ENCODE measurements around the gene AP3D1. TPM values are rescaled to one million over a fixed set of nuclear protein-coding genes. Genes with fewer than 3 reads are reported as not detected.

The AP3D1 gene
- total RNA-seq, 3 donors from 2014 or later, result 53.6 to 68.5 (median 54.0) TPM

DNA sequence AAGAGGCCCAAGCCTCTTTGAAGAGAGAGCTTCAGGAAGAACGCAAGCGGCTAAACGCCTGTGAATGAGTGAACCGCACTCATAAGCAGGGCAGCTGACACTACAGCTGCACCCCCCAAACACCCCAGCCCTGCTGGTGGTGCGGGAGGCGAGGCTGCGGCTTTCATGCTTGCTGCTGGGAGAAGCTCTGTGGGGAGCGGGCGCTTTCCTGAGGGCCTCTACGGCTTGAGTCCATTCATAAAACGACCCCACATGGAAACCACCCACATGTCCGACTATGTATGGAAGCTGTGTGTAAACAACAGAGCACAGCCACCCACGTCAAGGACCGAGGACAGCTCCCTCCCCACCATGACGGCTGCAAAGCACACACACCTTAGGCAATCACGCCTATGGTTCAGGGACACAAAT, 5.5 kb downstream of the AP3D1 start:
- intact Hi-C loops (cut with DNase I; ENCODE audit: low total_unique reads), result no loop called here
- TF ChIP-seq, protein P1, sequence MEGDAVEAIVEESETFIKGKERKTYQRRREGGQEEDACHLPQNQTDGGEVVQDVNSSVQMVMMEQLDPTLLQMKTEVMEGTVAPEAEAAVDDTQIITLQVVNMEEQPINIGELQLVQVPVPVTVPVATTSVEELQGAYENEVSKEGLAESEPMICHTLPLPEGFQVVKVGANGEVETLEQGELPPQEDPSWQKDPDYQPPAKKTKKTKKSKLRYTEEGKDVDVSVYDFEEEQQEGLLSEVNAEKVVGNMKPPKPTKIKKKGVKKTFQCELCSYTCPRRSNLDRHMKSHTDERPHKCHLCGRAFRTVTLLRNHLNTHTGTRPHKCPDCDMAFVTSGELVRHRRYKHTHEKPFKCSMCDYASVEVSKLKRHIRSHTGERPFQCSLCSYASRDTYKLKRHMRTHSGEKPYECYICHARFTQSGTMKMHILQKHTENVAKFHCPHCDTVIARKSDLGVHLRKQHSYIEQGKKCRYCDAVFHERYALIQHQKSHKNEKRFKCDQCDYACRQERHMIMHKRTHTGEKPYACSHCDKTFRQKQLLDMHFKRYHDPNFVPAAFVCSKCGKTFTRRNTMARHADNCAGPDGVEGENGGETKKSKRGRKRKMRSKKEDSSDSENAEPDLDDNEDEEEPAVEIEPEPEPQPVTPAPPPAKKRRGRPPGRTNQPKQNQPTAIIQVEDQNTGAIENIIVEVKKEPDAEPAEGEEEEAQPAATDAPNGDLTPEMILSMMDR (IDR thresholded peaks at IDR 0.05), result no peak
- no peak for TF ChIP-seq POLR2AphosphoS5 (IDR thresholded peaks at IDR 0.05)
- TF ChIP-seq POLR2A (IDR thresholded peaks at IDR 0.05), result no peak
- peaks cover 0 to 8% of the 10 kb centered on the region in 2 donors for H3K4me1 ChIP-seq
- H3K27me3 ChIP-seq, result no peaks in the 10 kb centered on the region
- no peaks in the 10 kb centered on the region for H3K9me3 ChIP-seq
- H3K4me3 ChIP-seq, result no peak overlapping the region
- no peak overlapping the region for H3K27ac ChIP-seq
- no peaks in the 10 kb centered on the region for H3K36me3 ChIP-seq
- DNase-seq (ENCODE audit: low spot score in 2 of 2), result no peak

GRCh38 chr19:2144190-2144589, 7.2 kb downstream of the AP3D1 start:
- Histone ChIP-seq H3K36me3 (no peaks in the 10 kb centered on the region), H3K27ac (no peak overlapping the region), H3K4me1 (no peaks in the 10 kb centered on the region), H3K4me3 (no peak overlapping the region), H3K27me3 (no peaks in the 10 kb centered on the region), H3K9me3 (no peaks in the 10 kb centered on the region)
- no peak for DNase-seq (ENCODE audit: low spot score in 2 of 2)
- intact Hi-C loops (cut with DNase I; ENCODE audit: low total_unique reads), result no loop called here
- TF ChIP-seq POLR2AphosphoS5 (IDR thresholded peaks at IDR 0.05) (no peak), POLR2A (IDR thresholded peaks at IDR 0.05) (no peak)
- TF ChIP-seq, protein P1 (IDR thresholded peaks at IDR 0.05), result no peak

- no peaks in the 10 kb centered on the region for H3K36me3 ChIP-seq
- H3K4me3 ChIP-seq, result no peak overlapping the region
- no peaks in the 10 kb centered on the region for H3K9me3 ChIP-seq
- TF ChIP-seq POLR2AphosphoS5 (IDR thresholded peaks at IDR 0.05) (no peak), POLR2A (IDR thresholded peaks at IDR 0.05) (no peak)
- TF ChIP-seq, protein P1 (IDR thresholded peaks at IDR 0.05), result no peak
- no peak overlapping the region for H3K27ac ChIP-seq
- H3K27me3 ChIP-seq, result no peaks in the 10 kb centered on the region
- intact Hi-C loops (cut with DNase I; ENCODE audit: low total_unique reads), result no loop called here
- no peaks in the 10 kb centered on the region for H3K4me1 ChIP-seq
- no peak for DNase-seq (ENCODE audit: low spot score in 2 of 2)
Observed at GRCh38 chr19:2142173-2142829, 9.1 kb downstream of the AP3D1 start.

- Histone ChIP-seq H3K27me3 (no peaks in the 10 kb centered on the region), H3K36me3 (no peaks in the 10 kb centered on the region), H3K4me1 (no peaks in the 10 kb centered on the region), H3K9me3 (no peaks in the 10 kb centered on the region), H3K4me3 (no peak overlapping the region), H3K27ac (no peak overlapping the region)
- TF ChIP-seq, protein P1 (IDR thresholded peaks at IDR 0.05), result no peak
- TF ChIP-seq POLR2A (IDR thresholded peaks at IDR 0.05) (no peak), POLR2AphosphoS5 (IDR thresholded peaks at IDR 0.05) (no peak)
- intact Hi-C loops (cut with DNase I; ENCODE audit: low total_unique reads), result no loop called here
- no peak for DNase-seq (ENCODE audit: low spot score in 2 of 2)
Observed at GRCh38 chr19:2140138-2140569, 11.2 kb downstream of the AP3D1 start.

DNA sequence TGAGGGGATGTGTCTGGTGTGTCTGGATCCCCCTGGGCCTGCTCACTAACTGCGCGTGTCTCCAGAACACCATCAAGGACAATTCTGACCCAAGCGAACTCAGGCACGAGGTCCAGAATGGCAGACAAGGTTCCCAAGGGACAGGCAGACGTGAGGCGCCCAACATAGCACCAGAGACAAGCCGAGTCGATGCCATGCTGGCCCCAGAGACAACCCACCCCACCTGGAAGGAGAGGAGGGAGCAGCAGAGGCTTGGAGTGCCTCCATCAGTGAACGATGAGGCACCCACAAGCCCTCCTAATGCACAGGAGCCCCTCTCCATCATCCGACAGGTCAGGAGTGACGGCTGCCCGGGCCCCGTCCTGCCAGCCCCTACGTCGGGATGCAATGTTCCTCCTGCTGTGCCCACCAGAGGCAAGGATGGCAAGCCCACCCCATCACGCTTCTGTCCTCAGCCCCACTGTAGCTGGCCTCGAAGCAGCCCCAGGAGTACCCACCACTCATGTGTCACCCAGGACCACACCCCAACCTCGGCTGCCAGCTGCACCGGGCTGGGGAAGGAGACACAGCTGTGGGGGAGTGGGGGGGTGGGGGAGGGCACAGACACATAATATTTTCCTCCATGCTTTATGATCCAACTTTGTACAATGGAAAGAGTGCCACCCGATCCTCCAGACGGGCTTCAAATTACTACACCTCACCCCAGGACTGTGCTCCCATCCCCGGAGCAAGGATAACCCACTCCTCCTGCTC, 11.8 kb downstream of the AP3D1 start:
- no peaks in the 10 kb centered on the region for H3K4me1 ChIP-seq
- TF ChIP-seq, protein P1 (IDR thresholded peaks at IDR 0.05), result no peak
- TF ChIP-seq POLR2AphosphoS5 (IDR thresholded peaks at IDR 0.05) (no peak), POLR2A (IDR thresholded peaks at IDR 0.05) (no peak)
- no peak for DNase-seq (ENCODE audit: low spot score in 2 of 2)
- no peaks in the 10 kb centered on the region for H3K27me3 ChIP-seq
- H3K36me3 ChIP-seq, result no peaks in the 10 kb centered on the region
- H3K4me3 ChIP-seq, result no peak overlapping the region
- H3K27ac ChIP-seq, result no peak overlapping the region
- intact Hi-C loops (cut with DNase I; ENCODE audit: low total_unique reads), result no loop called here
- no peaks in the 10 kb centered on the region for H3K9me3 ChIP-seq
